SU-DHL-6 (cell line): Measurements from ENCODE around the gene RAD51B.

ENCODE experiments used
- CTCF ChIP-seq: fragments of 200-600 bp; sonication (generic); IDR thresholded peaks from one replicate; pipeline ENCODE4 v1.5.1; 2017; ENCODE audit warnings: antibody characterized with exemption, mild to moderate bottlenecking, low read length, moderate library complexity; ENCODE audit not compliant: insufficient read depth, poor library complexity, severe bottlenecking
- EZH2phosphoT487 ChIP-seq: fragments of 200-600 bp; sonication (generic), shearing (Covaris generic); conservative IDR thresholded peaks from 2 replicates; pipeline ENCODE4 v1.6.1; 2018; ENCODE audit warnings: mild to moderate bottlenecking, antibody characterized with exemption, low read length, moderate library complexity, mixed read lengths

GRCh38 chr14:67881225-67881624 is 61.6 kb downstream of the RAD51B start:
- no peak for TF ChIP-seq CTCF
- TF ChIP-seq EZH2phosphoT487 = no peak
